Neural progenitor cell (in vitro differentiated cells): ENCODE measurements around the gene RBM26.

Source experiments
- CTCF ChIP-seq: fragments of 200-600 bp; sonication (generic); IDR thresholded peaks from 2 replicates; pipeline ENCODE4 v1.5.1; 2017; ENCODE audit warnings: antibody characterized with exemption, mild to moderate bottlenecking
- EZH2 ChIP-seq: fragments of 200-600 bp; sonication (generic); IDR thresholded peaks from 2 replicates; pipeline ENCODE4 v1.6.1; 2017; ENCODE audit warnings: antibody characterized with exemption, mild to moderate bottlenecking, moderate library complexity
- EZH2phosphoT487 ChIP-seq: fragments of 200-600 bp; sonication (generic); IDR thresholded peaks from 2 replicates; pipeline ENCODE4 v1.6.1; 2017; ENCODE audit warnings: antibody characterized with exemption

GRCh38 chr13:79455331-79455730 is 49.3 kb upstream of the RBM26 start:
- TF ChIP-seq CTCF (no peak), EZH2 (no peak), EZH2phosphoT487 (no peak)
